ENCODE data around the gene MGA. TPM values are rescaled to one million over a fixed set of nuclear protein-coding genes. Genes with fewer than 3 reads are reported as not detected.

Gene MGA
- total RNA-seq, 4 donors from 2014 or later, result 54.8 to 156 (median 114) TPM

DNA sequence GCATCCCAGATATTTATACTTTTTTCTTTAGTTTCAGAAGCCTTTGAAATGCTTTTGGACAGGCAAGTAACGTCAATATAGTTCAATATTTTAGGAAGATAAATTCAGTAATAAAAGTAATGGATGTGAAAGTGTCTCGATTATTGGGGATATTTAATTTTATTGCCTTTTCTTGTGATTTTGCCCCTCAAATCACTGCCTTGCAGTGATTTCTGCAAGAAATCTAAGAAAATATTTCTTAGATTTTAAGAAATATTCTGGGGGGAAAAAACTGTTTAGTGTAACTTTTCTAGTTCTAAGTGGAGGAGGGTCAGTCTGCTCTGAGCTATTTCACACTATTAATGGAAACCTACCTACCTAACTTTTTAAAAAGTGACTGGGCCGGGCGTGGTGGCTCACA is 33.6 kb downstream of the MGA start:
- no peak overlapping the region for H3K4me3 ChIP-seq
- TF ChIP-seq POLR2A (IDR thresholded peaks at IDR 0.05), result no peak
- TF ChIP-seq, protein P1, sequence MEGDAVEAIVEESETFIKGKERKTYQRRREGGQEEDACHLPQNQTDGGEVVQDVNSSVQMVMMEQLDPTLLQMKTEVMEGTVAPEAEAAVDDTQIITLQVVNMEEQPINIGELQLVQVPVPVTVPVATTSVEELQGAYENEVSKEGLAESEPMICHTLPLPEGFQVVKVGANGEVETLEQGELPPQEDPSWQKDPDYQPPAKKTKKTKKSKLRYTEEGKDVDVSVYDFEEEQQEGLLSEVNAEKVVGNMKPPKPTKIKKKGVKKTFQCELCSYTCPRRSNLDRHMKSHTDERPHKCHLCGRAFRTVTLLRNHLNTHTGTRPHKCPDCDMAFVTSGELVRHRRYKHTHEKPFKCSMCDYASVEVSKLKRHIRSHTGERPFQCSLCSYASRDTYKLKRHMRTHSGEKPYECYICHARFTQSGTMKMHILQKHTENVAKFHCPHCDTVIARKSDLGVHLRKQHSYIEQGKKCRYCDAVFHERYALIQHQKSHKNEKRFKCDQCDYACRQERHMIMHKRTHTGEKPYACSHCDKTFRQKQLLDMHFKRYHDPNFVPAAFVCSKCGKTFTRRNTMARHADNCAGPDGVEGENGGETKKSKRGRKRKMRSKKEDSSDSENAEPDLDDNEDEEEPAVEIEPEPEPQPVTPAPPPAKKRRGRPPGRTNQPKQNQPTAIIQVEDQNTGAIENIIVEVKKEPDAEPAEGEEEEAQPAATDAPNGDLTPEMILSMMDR (IDR thresholded peaks at IDR 0.05), result no peak
- intact Hi-C loops (cut with DNase I; ENCODE audit: low total_unique reads), result no loop called here
- no peak for DNase-seq
- no peaks in the 10 kb centered on the region for H3K27me3 ChIP-seq
- H3K36me3 ChIP-seq, result no peaks in the 10 kb centered on the region
- no peaks in the 10 kb centered on the region for H3K9me3 ChIP-seq
- H3K27ac ChIP-seq, result no peak overlapping the region
- no peaks in the 10 kb centered on the region for H3K4me1 ChIP-seq

DNA sequence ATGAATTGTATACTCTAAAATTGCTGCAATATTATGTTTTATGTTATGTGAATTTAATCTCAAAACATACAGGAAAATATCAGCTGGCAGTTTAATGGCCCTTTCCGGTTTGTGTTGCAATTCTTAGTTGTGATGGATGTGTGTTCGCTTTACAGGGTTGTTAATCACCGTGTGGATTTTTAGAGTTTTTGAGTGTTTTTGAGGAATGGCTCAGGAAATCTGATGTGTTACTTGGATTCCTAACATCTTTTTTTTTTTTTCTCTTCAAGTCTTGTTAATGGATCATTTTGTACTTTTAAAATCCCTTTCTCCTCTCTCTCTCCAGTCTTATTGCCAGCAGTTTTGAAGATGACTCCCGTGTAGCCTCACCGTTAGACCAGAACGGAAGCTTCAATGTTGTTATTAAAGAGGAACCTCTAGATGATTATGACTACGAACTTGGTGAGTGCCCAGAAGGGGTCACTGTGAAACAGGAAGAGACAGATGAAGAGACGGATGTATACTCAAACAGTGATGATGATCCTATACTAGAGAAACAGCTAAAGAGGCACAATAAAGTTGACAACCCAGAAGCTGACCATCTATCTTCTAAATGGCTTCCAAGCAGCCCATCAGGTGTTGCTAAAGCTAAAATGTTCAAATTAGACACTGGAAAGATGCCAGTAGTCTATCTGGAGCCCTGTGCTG is 35.7 kb downstream of the MGA start:
- Histone ChIP-seq H3K36me3 (no peaks in the 10 kb centered on the region), H3K27me3 (no peaks in the 10 kb centered on the region), H3K4me3 (no peak overlapping the region), H3K9me3 (no peaks in the 10 kb centered on the region), H3K4me1 (no peaks in the 10 kb centered on the region), H3K27ac (no peak overlapping the region)
- no peak for TF ChIP-seq POLR2A (IDR thresholded peaks at IDR 0.05)
- TF ChIP-seq, protein P1 (IDR thresholded peaks at IDR 0.05), result no peak
- intact Hi-C loops (cut with DNase I; ENCODE audit: low total_unique reads), result no loop called here
- no peak for DNase-seq

DNA sequence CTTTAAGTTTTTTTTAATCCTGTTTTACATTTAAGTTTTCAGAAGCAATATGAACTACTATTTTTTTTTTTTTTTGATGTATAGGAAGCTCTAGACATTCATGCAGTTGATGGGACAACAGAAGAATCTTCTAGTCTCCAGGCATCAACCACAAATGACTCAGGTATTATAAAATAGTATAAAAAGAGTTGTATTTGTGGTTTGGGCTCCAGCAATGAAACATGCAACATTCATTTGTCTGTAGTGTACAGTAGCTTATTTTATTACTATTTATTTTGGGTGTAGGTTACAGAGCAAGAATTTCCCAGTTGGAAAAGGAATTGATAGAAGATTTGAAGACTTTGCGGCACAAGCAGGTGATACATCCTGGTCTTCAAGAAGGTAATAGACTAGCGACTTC is 38.6 kb downstream of the MGA start:
- Histone ChIP-seq H3K4me3 (no peak overlapping the region), H3K9me3 (no peaks in the 10 kb centered on the region)
- intact Hi-C loops (cut with DNase I; ENCODE audit: low total_unique reads), result no loop called here

DNA sequence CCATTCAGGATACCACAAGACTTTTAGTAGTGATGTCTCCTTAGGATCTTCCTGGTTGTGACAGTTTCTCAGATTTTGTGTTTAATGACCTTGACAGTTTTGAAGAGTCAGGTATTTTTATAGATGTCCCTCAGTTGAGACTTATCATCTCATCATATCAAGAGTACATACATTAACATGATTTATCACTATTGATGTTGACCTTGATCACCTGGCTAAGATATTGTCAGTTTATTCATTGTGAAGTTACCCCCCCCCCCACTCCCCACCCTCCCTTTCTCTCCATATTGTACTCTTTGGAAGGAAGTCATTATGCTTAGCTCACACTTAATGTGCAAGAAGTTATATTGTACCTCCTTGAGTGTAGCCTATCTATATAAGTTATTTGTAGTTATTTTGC is 42.9 kb downstream of the MGA start:
- Histone ChIP-seq H3K27ac (no peak overlapping the region), H3K4me3 (no peak overlapping the region), H3K9me3 (no peaks in the 10 kb centered on the region), H3K36me3 (no peaks in the 10 kb centered on the region), H3K27me3 (no peaks in the 10 kb centered on the region), H3K4me1 (no peaks in the 10 kb centered on the region)
- TF ChIP-seq POLR2A (IDR thresholded peaks at IDR 0.05), result no peak
- TF ChIP-seq, protein P1 (IDR thresholded peaks at IDR 0.05), result no peak
- intact Hi-C loops (cut with DNase I; ENCODE audit: low total_unique reads), result no loop called here
- no peak for DNase-seq

More for the DNA sequence above, 38.6 kb downstream of the MGA start:
- H3K27ac ChIP-seq, result no peak overlapping the region
- no peaks in the 10 kb centered on the region for H3K27me3 ChIP-seq
- no peak for TF ChIP-seq POLR2A (IDR thresholded peaks at IDR 0.05)
- TF ChIP-seq, protein P1 (IDR thresholded peaks at IDR 0.05), result no peak
- H3K4me1 ChIP-seq, result no peaks in the 10 kb centered on the region
- no peak for DNase-seq
- no peaks in the 10 kb centered on the region for H3K36me3 ChIP-seq

DNA sequence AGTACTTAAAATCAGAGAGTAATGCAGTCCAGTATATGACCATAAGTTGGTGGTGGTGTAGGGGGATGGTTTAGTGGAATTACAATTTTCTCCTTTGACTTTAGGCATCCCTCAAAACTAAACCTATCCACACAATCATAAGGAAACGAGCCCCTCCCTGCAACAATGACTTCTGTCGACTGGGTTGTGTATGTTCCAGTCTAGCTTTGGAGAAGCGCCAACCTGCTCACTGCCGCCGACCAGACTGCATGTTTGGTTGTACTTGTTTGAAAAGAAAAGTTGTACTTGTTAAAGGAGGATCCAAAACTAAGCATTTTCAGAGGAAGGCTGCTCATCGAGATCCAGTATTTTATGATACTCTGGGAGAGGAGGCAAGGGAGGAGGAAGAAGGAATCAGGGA is 52.8 kb downstream of the MGA start:
- Histone ChIP-seq H3K36me3 (no peaks in the 10 kb centered on the region), H3K9me3 (no peaks in the 10 kb centered on the region), H3K27me3 (no peaks in the 10 kb centered on the region), H3K27ac (no peak overlapping the region), H3K4me3 (no peak overlapping the region), H3K4me1 (no peaks in the 10 kb centered on the region)
- peak in 1 of 2 donors; percentile 19 for DNase-seq
- intact Hi-C loops (cut with DNase I; ENCODE audit: low total_unique reads), result no loop called here
- TF ChIP-seq POLR2A (IDR thresholded peaks at IDR 0.05), result no peak
- TF ChIP-seq, protein P1 (IDR thresholded peaks at IDR 0.05), result no peak
